Type B pancreatic cell (in vitro differentiated cells): ENCODE measurements around the gene PKP1. TPM values are rescaled to one million over a fixed set of nuclear protein-coding genes. Genes with fewer than 3 reads are reported as not detected.

ENCODE experiments used
- DNase-seq: peaks from one replicate; pipeline ENCODE4 v3.0.0; 2021; ENCODE audit warnings: mixed read lengths; ENCODE audit not compliant: unreplicated experiment; ENCODE audit errors: extremely low spot score
- H3K27ac Mint-ChIP-seq: 2 replicates; pipeline ENCODE4 v1.8.0; 2021; ENCODE audit warnings: mild to moderate bottlenecking, mixed read lengths
- H3K27me3 Mint-ChIP-seq: 2 replicates; pipeline ENCODE4 v1.8.0; 2021; ENCODE audit warnings: mixed read lengths
- H3K36me3 Mint-ChIP-seq: 2 replicates; pipeline ENCODE4 v1.8.0; 2021; ENCODE audit warnings: mixed read lengths
- H3K4me1 Mint-ChIP-seq: one replicate; pipeline ENCODE4 v1.8.0; 2021; ENCODE audit warnings: mixed read lengths; ENCODE audit not compliant: unreplicated experiment
- H3K4me3 Mint-ChIP-seq: 2 replicates; pipeline ENCODE4 v1.8.0; 2021; ENCODE audit warnings: mild to moderate bottlenecking, mixed read lengths
- H3K9me3 Mint-ChIP-seq: 2 replicates; pipeline ENCODE4 v1.8.0; 2021; ENCODE audit warnings: mixed read lengths
- CTCF ChIP-seq: fragments of 200-600 bp; sonication (generic); conservative IDR thresholded peaks from 2 replicates; pipeline ENCODE4 v1.5.0; 2021; ENCODE audit warnings: antibody characterized with exemption, mild to moderate bottlenecking
- total RNA-seq: library from RNA; stranded (reverse); gene quantifications from 2 replicates; pipeline ENCODE4 v1.2.1, GENCODE V29; 2021; ENCODE audit warnings: low replicate concordance

PKP1 gene
- total RNA-seq, 1 donor from 2014 or later = 7.6 TPM

GRCh38 chr1:201288765-201289164 is 5.5 kb downstream of the PKP1 start:
- DNase-seq = no peak
- H3K27me3 Mint-ChIP-seq = peaks cover 6% of the 10 kb centered on the region
- H3K27ac Mint-ChIP-seq = peak overlapping the region; percentile 27
- H3K36me3 Mint-ChIP-seq = no peaks in the 10 kb centered on the region
- peaks cover 24% of the 10 kb centered on the region for H3K4me1 Mint-ChIP-seq
- peak overlapping the region; percentile 45 for H3K4me3 Mint-ChIP-seq
- TF ChIP-seq CTCF = no peak
- H3K9me3 Mint-ChIP-seq = no peaks in the 10 kb centered on the region

- no peak overlapping the region for H3K27ac Mint-ChIP-seq
- DNase-seq = no peak
- no peak for TF ChIP-seq CTCF
- H3K4me1 Mint-ChIP-seq = peaks cover 29% of the 10 kb centered on the region
- H3K9me3 Mint-ChIP-seq = no peaks in the 10 kb centered on the region
- no peaks in the 10 kb centered on the region for H3K36me3 Mint-ChIP-seq
- no peak overlapping the region for H3K4me3 Mint-ChIP-seq
- peaks cover 13% of the 10 kb centered on the region for H3K27me3 Mint-ChIP-seq
Measured at GRCh38 chr1:201290551-201290950, 7.2 kb downstream of the PKP1 start.

GRCh38 chr1:201291916-201292315 is 8.6 kb downstream of the PKP1 start:
- H3K27me3 Mint-ChIP-seq = peaks cover 10% of the 10 kb centered on the region
- no peak for DNase-seq
- no peaks in the 10 kb centered on the region for H3K36me3 Mint-ChIP-seq
- no peak overlapping the region for H3K4me3 Mint-ChIP-seq
- no peak for TF ChIP-seq CTCF
- no peaks in the 10 kb centered on the region for H3K9me3 Mint-ChIP-seq
- peaks cover 29% of the 10 kb centered on the region for H3K4me1 Mint-ChIP-seq
- H3K27ac Mint-ChIP-seq = no peak overlapping the region

- H3K27me3 Mint-ChIP-seq = peaks cover 7% of the 10 kb centered on the region
- no peak overlapping the region for H3K4me3 Mint-ChIP-seq
- TF ChIP-seq CTCF = no peak
- H3K27ac Mint-ChIP-seq = peak overlapping the region; percentile 61
- H3K36me3 Mint-ChIP-seq = no peaks in the 10 kb centered on the region
- no peaks in the 10 kb centered on the region for H3K9me3 Mint-ChIP-seq
- H3K4me1 Mint-ChIP-seq = peaks cover 17% of the 10 kb centered on the region
- no peak for DNase-seq
Measured at GRCh38 chr1:201294876-201295275, 11.6 kb downstream of the PKP1 start.

- H3K9me3 Mint-ChIP-seq = no peaks in the 10 kb centered on the region
- no peak for TF ChIP-seq CTCF
- DNase-seq = no peak
- no peak overlapping the region for H3K4me3 Mint-ChIP-seq
- H3K27me3 Mint-ChIP-seq = peaks cover 7% of the 10 kb centered on the region
- peak overlapping the region; percentile 68 for H3K27ac Mint-ChIP-seq
- H3K4me1 Mint-ChIP-seq = peaks cover 16% of the 10 kb centered on the region
- H3K36me3 Mint-ChIP-seq = no peaks in the 10 kb centered on the region
Measured at GRCh38 chr1:201295346-201295745, 12.0 kb downstream of the PKP1 start.

- TF ChIP-seq CTCF = no peak
- no peaks in the 10 kb centered on the region for H3K36me3 Mint-ChIP-seq
- peak overlapping the region; percentile 68 for H3K27ac Mint-ChIP-seq
- H3K9me3 Mint-ChIP-seq = no peaks in the 10 kb centered on the region
- H3K4me1 Mint-ChIP-seq = peaks cover 16% of the 10 kb centered on the region
- H3K27me3 Mint-ChIP-seq = peaks cover 7% of the 10 kb centered on the region
- H3K4me3 Mint-ChIP-seq = peak overlapping the region; percentile 11
- no peak for DNase-seq
Measured at GRCh38 chr1:201295861-201296260, 12.6 kb downstream of the PKP1 start.
